HG03575 (cell line): ENCODE results near the gene PPP6R3.

Experiments used
- ATAC-seq: cut with Tn5 transposase; IDR thresholded peaks from one replicate; pipeline ENCODE4 v1.9.1; 2021; ENCODE audit not compliant: unreplicated experiment, insufficient number of reproducible peaks, low FRiP score; ENCODE audit errors: extremely low read depth

PPP6R3 gene

GRCh38 chr11:68653486-68654430 lies 193.2 kb downstream of the PPP6R3 start:
- ATAC-seq, result no peak

- ATAC-seq, result no peak
These were observed 194.4 kb downstream of the PPP6R3 start for GRCh38 chr11:68654978-68655377.

- no peak for ATAC-seq
These were observed 194.9 kb downstream of the PPP6R3 start for GRCh38 chr11:68655406-68655805.

DNA sequence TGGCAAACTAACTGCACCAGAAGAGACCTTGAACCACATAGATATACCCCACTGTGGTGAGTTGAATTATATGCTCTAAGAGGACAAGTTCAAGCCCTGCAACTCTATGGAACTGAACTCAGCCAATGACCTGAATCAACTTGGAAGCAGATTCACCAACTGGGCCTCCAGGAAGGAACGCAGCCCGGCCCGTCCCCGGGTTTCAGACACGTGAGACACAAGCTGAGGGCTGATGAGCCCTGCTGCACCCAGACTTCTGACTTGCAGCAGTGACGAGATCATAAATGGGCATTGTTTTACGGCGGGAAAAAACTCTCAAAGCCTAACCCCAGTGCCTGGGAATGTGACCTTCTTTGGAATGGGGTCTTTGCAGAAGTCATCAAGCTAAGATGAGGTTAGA lies 195.3 kb downstream of the PPP6R3 start:
- no peak for ATAC-seq

- ATAC-seq, result no peak
These were observed 196.6 kb downstream of the PPP6R3 start for GRCh38 chr11:68657021-68657780.

DNA sequence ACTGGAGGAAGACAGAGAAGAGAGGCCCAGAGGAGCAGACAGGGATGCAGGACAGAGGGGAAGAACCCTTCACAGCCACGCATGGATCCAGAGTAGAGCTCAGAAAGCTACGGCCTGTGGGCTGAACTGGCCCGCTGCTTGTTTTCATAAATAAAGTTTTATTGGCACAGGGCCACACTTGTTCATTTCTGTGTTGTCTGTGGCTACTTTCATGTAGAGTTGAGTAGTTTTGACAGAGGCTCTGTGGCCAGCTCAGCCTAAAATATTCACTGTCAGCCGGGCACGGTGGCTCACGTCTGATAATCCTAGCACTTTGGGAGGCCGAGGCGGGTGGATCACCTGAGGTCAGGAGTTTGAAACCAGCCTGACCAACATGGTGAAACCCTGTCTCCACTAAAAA lies 197.5 kb downstream of the PPP6R3 start:
- no peak for ATAC-seq

DNA sequence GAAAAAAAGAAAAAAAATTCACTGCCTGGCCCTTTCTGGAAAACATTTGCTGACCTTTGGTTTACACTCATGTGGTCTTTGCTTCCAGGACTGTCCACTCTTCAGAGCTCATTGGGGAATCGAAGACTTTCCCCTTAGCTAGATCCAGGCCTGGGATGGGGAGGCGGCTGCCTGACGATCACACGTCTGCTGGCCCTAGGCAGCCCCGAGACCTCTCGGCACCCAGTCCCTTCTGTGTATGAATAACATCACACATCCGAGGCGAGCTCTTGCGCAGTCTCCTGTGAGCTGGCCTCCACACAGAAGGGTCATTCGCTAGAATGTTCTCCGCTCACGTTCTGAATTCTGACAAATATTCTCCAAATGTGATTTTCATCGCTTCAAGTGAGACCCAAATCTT lies 198.1 kb downstream of the PPP6R3 start:
- no peak for ATAC-seq

GRCh38 chr11:68659158-68659921 lies 198.8 kb downstream of the PPP6R3 start:
- no peak for ATAC-seq

DNA sequence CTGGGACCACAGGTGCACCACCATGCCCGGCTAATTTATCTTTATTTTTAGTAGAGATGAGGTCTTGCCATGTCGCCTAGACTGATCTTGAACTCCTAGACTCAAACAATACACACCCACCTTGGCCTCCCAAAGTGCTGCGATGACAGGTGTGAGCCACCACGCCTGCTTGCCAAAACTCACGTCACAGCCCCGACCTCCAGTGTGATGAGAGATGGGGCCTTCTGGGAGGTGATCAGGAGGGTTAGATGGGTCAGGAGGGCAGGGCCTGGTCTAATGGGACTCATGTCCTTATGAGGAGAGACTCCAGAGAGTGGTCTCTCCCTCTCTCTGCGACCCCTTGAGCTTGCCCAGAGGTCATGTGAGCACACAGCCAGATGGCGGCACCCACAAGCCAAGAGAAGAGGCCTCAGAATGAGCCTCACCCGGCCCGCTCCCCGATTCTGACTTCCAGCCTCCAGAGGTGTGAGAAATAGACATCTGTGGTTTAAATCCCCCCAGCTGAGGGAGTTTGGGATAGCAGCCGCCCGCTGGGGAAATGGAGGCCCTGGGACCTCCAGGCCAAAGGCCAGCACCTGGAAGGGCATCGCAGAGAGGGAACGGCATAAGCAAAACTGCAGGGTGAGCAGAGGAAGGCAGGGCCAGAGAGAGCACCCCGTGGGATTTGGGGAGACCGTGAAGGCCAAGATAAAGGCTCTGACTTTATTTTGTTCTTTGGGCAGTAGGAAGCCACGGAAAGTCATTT lies 199.7 kb downstream of the PPP6R3 start:
- ATAC-seq, result no peak

DNA sequence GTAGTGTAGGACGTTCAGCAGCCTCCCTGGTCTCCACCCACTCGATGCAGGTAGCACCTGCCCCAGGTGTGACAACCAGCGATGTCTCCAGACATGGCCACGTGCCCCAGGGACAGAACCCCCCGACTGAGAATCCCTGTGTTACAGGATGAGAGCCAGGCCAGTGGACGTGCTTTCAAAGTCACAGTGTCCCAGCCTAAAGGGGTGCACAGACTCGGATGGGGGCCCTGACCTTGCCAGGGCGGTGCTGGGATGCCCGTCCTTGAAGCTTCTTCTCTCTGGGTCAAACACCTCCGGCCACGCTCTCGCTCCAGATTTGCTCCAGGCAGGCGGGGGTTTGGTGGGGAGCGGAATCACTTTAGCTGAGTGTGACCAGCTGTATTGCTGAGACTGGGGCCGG lies 200.5 kb downstream of the PPP6R3 start:
- no peak for ATAC-seq

- ATAC-seq, result no peak
These were observed 201.4 kb downstream of the PPP6R3 start for GRCh38 chr11:68661697-68662603.

- no peak for ATAC-seq
These were observed 203.0 kb downstream of the PPP6R3 start for GRCh38 chr11:68663482-68664010.

- ATAC-seq, result no peak
These were observed 203.6 kb downstream of the PPP6R3 start for GRCh38 chr11:68664141-68664540.

DNA sequence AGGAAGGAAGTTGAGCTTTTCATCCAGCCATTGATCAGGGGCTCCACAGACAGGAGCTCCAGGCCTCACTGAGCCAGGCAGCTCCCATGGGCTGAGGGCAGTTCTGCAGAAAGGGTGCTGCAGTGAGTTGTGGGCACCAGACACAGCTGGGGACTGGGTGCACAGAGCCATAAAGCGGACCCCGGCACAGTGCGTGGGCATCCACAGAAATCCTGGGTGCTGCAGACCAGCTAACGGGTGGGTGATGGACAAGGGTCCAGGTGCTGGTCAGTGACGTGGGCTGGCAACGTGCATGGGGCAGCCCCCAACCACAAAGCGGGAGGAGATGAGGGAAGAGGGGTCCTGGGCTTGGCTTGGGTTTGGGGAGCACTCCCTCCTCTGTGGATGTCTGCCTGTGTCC lies 204.4 kb downstream of the PPP6R3 start:
- no peak for ATAC-seq
